Measurements from ENCODE around the gene PREX1. TPM values are rescaled to one million over a fixed set of nuclear protein-coding genes. Genes with fewer than 3 reads are reported as not detected.

The PREX1 gene
- polyA plus RNA-seq, 1 of the 3 experiments (the other 2 are of a cell fraction): 5.3 TPM

- Histone ChIP-seq H3K9me2 (no peaks in the 10 kb centered on the region), H3K36me3 (replicated peaks in 1 of 2; ENCODE audit: control insufficient read depth in 1 of 2, insufficient read depth in 2 of 2, low read length in 1 of 2) (no peaks in the 10 kb centered on the region), H3K4me2 (no peak overlapping the region), H3K79me2 (ENCODE audit: insufficient read depth) (no peaks in the 10 kb centered on the region), H3K9me3 (no peaks in the 10 kb centered on the region), H3K27ac (ENCODE audit: low read depth in 2 of 2, low read length in 1 of 2) (no peak overlapping the region), H4K20me1 (ENCODE audit: insufficient read depth) (no peaks in the 10 kb centered on the region), H3K27me3 (ENCODE audit: insufficient read depth) (no peaks in the 10 kb centered on the region), H3F3A (replicated peaks; ENCODE audit: insufficient read depth) (no peaks in the 10 kb centered on the region), H3K4me1 (ENCODE audit: control insufficient read depth in 1 of 2, insufficient read depth in 2 of 2, low read depth in 1 of 2, low read length in 1 of 2) (peaks cover 0 to 5% of the 10 kb centered on the region in 2 experiments; a peak in 1 of 4 replicates), H2AFZ (ENCODE audit: low read depth) (no peak overlapping the region), H3K4me3 (ENCODE audit: low read depth in 2 of 2, low read length in 1 of 2) (no peak overlapping the region), H3K9ac (no peak overlapping the region)
- 85% methylated on average over 4 of the region's 7 CpGs for WGBS (ENCODE audit: low lambda C conversion rate)
- CTCF ChIA-PET: no interaction called here
- DNase-seq: no peak
- POLR2A ChIA-PET: no interaction called here
- TF ChIP-seq SIN3A (IDR thresholded peaks at IDR 0.05; ENCODE audit: borderline replicate concordance, low read depth, low read length) (no peak), EZH2phosphoT487 (IDR thresholded peaks at IDR 0.05; ENCODE audit: borderline replicate concordance, low read depth) (no peak)
Observed at GRCh38 chr20:48708116-48708515, 119.7 kb downstream of the PREX1 start.

GRCh38 chr20:48706710-48707365 is 121.0 kb downstream of the PREX1 start:
- H3F3A ChIP-seq (replicated peaks; ENCODE audit: insufficient read depth): no peaks in the 10 kb centered on the region
- TF ChIP-seq TEAD4 (IDR thresholded peaks at IDR 0.05; ENCODE audit: borderline replicate concordance, insufficient read depth) (no peak), GATA2 (CRISPR knock-in tag; IDR thresholded peaks at IDR 0.05) (no peak), NFIC (IDR thresholded peaks at IDR 0.05; ENCODE audit: borderline replicate concordance) (no peak), MAX (IDR thresholded peaks at IDR 0.05; ENCODE audit: low read depth) (no peak), RFX5 (IDR thresholded peaks at IDR 0.05; ENCODE audit: low read length) (no peak), FOSL2 (IDR thresholded peaks at IDR 0.05; ENCODE audit: borderline replicate concordance, low read depth) (no peak)
- H3K79me2 ChIP-seq (ENCODE audit: insufficient read depth): no peaks in the 10 kb centered on the region
- no peak overlapping the region for H2AFZ ChIP-seq (ENCODE audit: low read depth)
- no peak overlapping the region for H3K9ac ChIP-seq
- no peak for DNase-seq
- H3K36me3 ChIP-seq (replicated peaks in 1 of 2; ENCODE audit: control insufficient read depth in 1 of 2, insufficient read depth in 2 of 2, low read length in 1 of 2): no peaks in the 10 kb centered on the region
- no peaks in the 10 kb centered on the region for H4K20me1 ChIP-seq (ENCODE audit: insufficient read depth)
- WGBS (ENCODE audit: low lambda C conversion rate): 88% methylated on average over 12 of the region's 12 CpGs
- no peaks in the 10 kb centered on the region for H3K27me3 ChIP-seq (ENCODE audit: insufficient read depth)
- no peaks in the 10 kb centered on the region for H3K9me3 ChIP-seq
- ChIA-PET POLR2A (no interaction called here), CTCF (interaction anchor here (0.9 to 1.0 kb wide), 2 partner anchors 49 to 50 kb away, joined by 4 read pairs; no protein-coding TSS in a partner anchor)
- no peaks in the 10 kb centered on the region for H3K9me2 ChIP-seq
- no peak overlapping the region for H3K4me3 ChIP-seq (ENCODE audit: low read depth in 2 of 2, low read length in 1 of 2)
- peaks cover 0 to 15% of the 10 kb centered on the region in 2 experiments; a peak in 1 of 4 replicates for H3K4me1 ChIP-seq (ENCODE audit: control insufficient read depth in 1 of 2, insufficient read depth in 2 of 2, low read depth in 1 of 2, low read length in 1 of 2)
- no peak overlapping the region for H3K27ac ChIP-seq (ENCODE audit: low read depth in 2 of 2, low read length in 1 of 2)
- no peak overlapping the region for H3K4me2 ChIP-seq

GRCh38 chr20:48706116-48706656 is 121.6 kb downstream of the PREX1 start:
- no peak overlapping the region for H3K27ac ChIP-seq (ENCODE audit: low read depth in 2 of 2, low read length in 1 of 2)
- no peaks in the 10 kb centered on the region for H4K20me1 ChIP-seq (ENCODE audit: insufficient read depth)
- no peak for DNase-seq
- no peak overlapping the region for H2AFZ ChIP-seq (ENCODE audit: low read depth)
- H3K79me2 ChIP-seq (ENCODE audit: insufficient read depth): no peaks in the 10 kb centered on the region
- no peak overlapping the region for H3K4me2 ChIP-seq
- ChIA-PET CTCF (interaction anchor here (0.9 to 3.2 kb wide), 2 partner anchors 49 kb away, joined by 4 to 15 read pairs; no protein-coding TSS in a partner anchor), POLR2A (no interaction called here)
- no peak for TF ChIP-seq RAD21 (IDR thresholded peaks at IDR 0.05; ENCODE audit: low read length)
- TF ChIP-seq CTCF (IDR thresholded peaks at IDR 0.05): no peak
- TF ChIP-seq NFIC (IDR thresholded peaks at IDR 0.05; ENCODE audit: borderline replicate concordance): no peak
- no peak for TF ChIP-seq USF2 (IDR thresholded peaks at IDR 0.05; ENCODE audit: borderline replicate concordance, low read depth, low read length)
- TF ChIP-seq ELF1 (IDR thresholded peaks at IDR 0.05): no peak
- H3F3A ChIP-seq (replicated peaks; ENCODE audit: insufficient read depth): no peaks in the 10 kb centered on the region
- peaks cover 0 to 15% of the 10 kb centered on the region in 2 experiments; a peak in 1 of 4 replicates for H3K4me1 ChIP-seq (ENCODE audit: control insufficient read depth in 1 of 2, insufficient read depth in 2 of 2, low read depth in 1 of 2, low read length in 1 of 2)
- no peaks in the 10 kb centered on the region for H3K36me3 ChIP-seq (replicated peaks in 1 of 2; ENCODE audit: control insufficient read depth in 1 of 2, insufficient read depth in 2 of 2, low read length in 1 of 2)
- H3K9me3 ChIP-seq: no peaks in the 10 kb centered on the region
- no peaks in the 10 kb centered on the region for H3K9me2 ChIP-seq
- H3K27me3 ChIP-seq (ENCODE audit: insufficient read depth): no peaks in the 10 kb centered on the region
- 85% methylated on average over 2 of the region's 2 CpGs for WGBS (ENCODE audit: low lambda C conversion rate)
- H3K4me3 ChIP-seq (ENCODE audit: low read depth in 2 of 2, low read length in 1 of 2): no peak overlapping the region
- H3K9ac ChIP-seq: no peak overlapping the region
